Ovary (tissue), 9 donors: ENCODE measurements around the gene GALR1. TPM values are rescaled to one million over a fixed set of nuclear protein-coding genes. Genes with fewer than 3 reads are reported as not detected.
A peak's percentile ranks its signal among the peaks of the same experiment; 100 is the strongest.

Source experiments
- DNase-seq, 5 donors: peaks; one replicate each; pipeline ENCODE4 v3.0.0-alpha.2; 2019 to 2020
- H3K27ac ChIP-seq, 2 donors: fragments of 200-600 bp; one replicate each; pipeline versions ENCODE4 v1.5.1 to v1.8.0; 2019 to 2022
- H3K27me3 ChIP-seq: fragments of 200-600 bp; one replicate; pipeline ENCODE4 v1.8.0; 2022
- H3K36me3 ChIP-seq: fragments of 200-600 bp; sonication (generic); one replicate; pipeline ENCODE4 v1.5.1; 2019
- H3K4me1 ChIP-seq: one replicate; pipeline ENCODE4 v1.8.1; 2013; ENCODE audit warnings: mild to moderate bottlenecking, moderate library complexity; ENCODE audit not compliant: insufficient read depth
- H3K4me3 ChIP-seq: fragments of 200-600 bp; sonication (generic); one replicate; pipeline ENCODE4 v1.5.1; 2017
- H3K9me3 ChIP-seq, 2 donors: fragments of 200-600 bp in 1 of 2; sonication (generic) in 1 of 2; one replicate each; pipeline versions ENCODE4 v1.5.1 to v1.8.1; 2013 to 2019; ENCODE audit warnings: mild to moderate bottlenecking in 1 of 2, moderate library complexity in 1 of 2
- CTCF ChIP-seq, 3 donors: fragments of 450-650 bp in 2 of 3; fragments of 200-600 bp in 1 of 3; IDR thresholded peaks; one replicate each; pipeline versions ENCODE4 v1.5.1 to v1.8.0; 2016 to 2022; ENCODE audit warnings: antibody characterized with exemption in 3 of 3, mild to moderate bottlenecking in 1 of 3
- EP300 ChIP-seq: sonication (generic); formaldehyde crosslinking; IDR thresholded peaks from one replicate; pipeline ENCODE4 v1.6.1; 2017; ENCODE audit warnings: antibody characterized with exemption
- POLR2A ChIP-seq: fragments of 450-650 bp; IDR thresholded peaks from one replicate; pipeline ENCODE4 v1.6.1; 2017; ENCODE audit warnings: antibody characterized with exemption, mild to moderate bottlenecking, moderate library complexity
- WGBS, 3 donors: extraction: QIAGEN DNeasy Blood & Tissue Kit in 1 of 3; methylation state at CpG; one replicate each; pipeline versions ENCODE4 v1.1.5 to v1.1.7; 2013 to 2017; 5-methylcytosine and 5-hydroxymethylcytosine counted together
- intact Hi-C, 4 donors: fragments of 100-400 bp; cut with DNase I; formaldehyde crosslinking; loops; one replicate each; pipeline versions ENCODE4 v1.11.0 to v1.15.1; 2022 to 2023
- polyA plus RNA-seq, 2 donors: library from polyadenylated mRNA; stranded (reverse); fragments of 200-250 nt in 1 of 2; fragments of 350-450 nt in 1 of 2; fragmentation: Illumina TruSeq in 1 of 2; extraction: RNeasy Lipid Tissue Mini Kit (QIAGEN cat#74804) in 1 of 2; gene quantifications; one replicate each; pipeline ENCODE4 v1.2.3, GENCODE V29; 2013 to 2014
- total RNA-seq, 7 donors: library from RNA; depleted of rRNA in 2 of 7; stranded (reverse); fragments of >200 nt in 2 of 7; fragmentation: NEBNext Ultra II Directional in 3 of 7; extraction: Animal tissue kit (Norgen Biotek cat#: 25700) in 3 of 7; gene quantifications; one replicate each; pipeline versions ENCODE4 v1.1.0 to v1.2.4, GENCODE V29; 2016 to 2023
- donor health status: DM: no; HTN: no; CAD: no; lungs with moderate emphysema.
- donor health status: DM: no; HTN: no; CAD: no.
- donor health status: Bipolar disorder and iron deficiency.
- donor health status: DM: yes; HTN: yes; CAD: no.
- donor health status: DM: no; HTN: no; CAD: no.
- donor health status: DM: yes; HTN: yes; CAD: no.

GALR1 gene
- total and polyA plus RNA-seq, 9 donors: under 0.01 to 0.12 (median 0.04) TPM; not detected in 5

- no peak overlapping the region for H3K27ac ChIP-seq
- TF ChIP-seq POLR2A (no peak), CTCF (IDR thresholded peaks at IDR 0.05) (no peak), EP300 (no peak)
- no peak for DNase-seq
- no peaks in the 10 kb centered on the region for H3K27me3 ChIP-seq
- peaks cover 5% of the 10 kb centered on the region for H3K4me1 ChIP-seq
- H3K36me3 ChIP-seq: no peaks in the 10 kb centered on the region
- intact Hi-C loops: loop anchor here in 2 of 4 donors (5.0 to 10.0 kb wide), 2 partner anchors 72 to 139 kb away; partner anchors contain the start of gene MBP (in 1 of the 2)
- H3K4me3 ChIP-seq: no peak overlapping the region
- 71 to 87% (median 72%) methylated on average over 4 of the region's 4 CpGs for WGBS, 3 donors
- H3K9me3 ChIP-seq: no peaks in the 10 kb centered on the region
Observed at GRCh38 chr18:77203851-77204250, 45.8 kb upstream of the GALR1 start.

- intact Hi-C loops: loop anchor here in 1 of 4 donors (10.0 kb wide), 1 partner anchor 141 kb away; no protein-coding TSS in a partner anchor
- no peak for DNase-seq
- Histone ChIP-seq H3K27ac (no peak overlapping the region), H3K27me3 (no peaks in the 10 kb centered on the region), H3K4me3 (no peak overlapping the region), H3K9me3 (no peaks in the 10 kb centered on the region), H3K36me3 (no peaks in the 10 kb centered on the region), H3K4me1 (peaks cover 5% of the 10 kb centered on the region)
- 78 to 81% (median 80%) methylated on average over 6 of the region's 6 CpGs for WGBS, 3 donors
- TF ChIP-seq CTCF (IDR thresholded peaks at IDR 0.05): no peak
- no peak for TF ChIP-seq POLR2A
- no peak for TF ChIP-seq EP300
Observed at GRCh38 chr18:77205769-77206168, 43.9 kb upstream of the GALR1 start.

- H3K9me3 ChIP-seq: no peaks in the 10 kb centered on the region
- no peak overlapping the region for H3K4me3 ChIP-seq
- H3K36me3 ChIP-seq: no peaks in the 10 kb centered on the region
- 27 to 47% (median 29%) methylated on average over 10 of the region's 10 CpGs for WGBS, 3 donors
- H3K27me3 ChIP-seq: no peaks in the 10 kb centered on the region
- H3K27ac ChIP-seq: peak overlapping the region; percentile 7 to 54
- TF ChIP-seq CTCF (IDR thresholded peaks at IDR 0.05) (no peak), EP300 (no peak), POLR2A (no peak)
- peak; percentile 55 to 75 (median 74) for DNase-seq
- peaks cover 6% of the 10 kb centered on the region for H3K4me1 ChIP-seq
- intact Hi-C loops: loop anchor here in 1 of 4 donors (10.0 kb wide), 1 partner anchor 142 kb away; no protein-coding TSS in a partner anchor
Observed at GRCh38 chr18:77206676-77207374, 42.8 kb upstream of the GALR1 start.

GRCh38 chr18:77207540-77207939 is 42.1 kb upstream of the GALR1 start:
- Histone ChIP-seq H3K9me3 (no peaks in the 10 kb centered on the region), H3K4me3 (no peak overlapping the region), H3K27me3 (no peaks in the 10 kb centered on the region), H3K4me1 (peaks cover 6% of the 10 kb centered on the region), H3K27ac (peak overlapping the region in 1 of 2 donors; percentile 54), H3K36me3 (no peaks in the 10 kb centered on the region)
- WGBS, 3 donors: 4 to 9% (median 6%) methylated on average over 10 of the region's 10 CpGs
- TF ChIP-seq CTCF (IDR thresholded peaks at IDR 0.05) (peak in 2 of 3 donors; percentile 21 to 44), POLR2A (no peak), EP300 (no peak)
- intact Hi-C loops: loop anchor here in 1 of 4 donors (10.0 kb wide), 1 partner anchor 143 kb away; no protein-coding TSS in a partner anchor
- peak; percentile 76 to 93 (median 85) for DNase-seq
